ENCODE data around the gene SPIRE2.
"Not testable (repeated sequence)": the region's sequence is repeated elsewhere in the genome, so short reads cannot be mapped to it uniquely, and the experiment has no call there.

Gene SPIRE2

GRCh38 chr16:89808475-89808874 is 19.8 kb upstream of the SPIRE2 start:
- in situ Hi-C loops (cut with MboI; ENCODE audit: low sequenced_read_pairs), result no loop called here

DNA sequence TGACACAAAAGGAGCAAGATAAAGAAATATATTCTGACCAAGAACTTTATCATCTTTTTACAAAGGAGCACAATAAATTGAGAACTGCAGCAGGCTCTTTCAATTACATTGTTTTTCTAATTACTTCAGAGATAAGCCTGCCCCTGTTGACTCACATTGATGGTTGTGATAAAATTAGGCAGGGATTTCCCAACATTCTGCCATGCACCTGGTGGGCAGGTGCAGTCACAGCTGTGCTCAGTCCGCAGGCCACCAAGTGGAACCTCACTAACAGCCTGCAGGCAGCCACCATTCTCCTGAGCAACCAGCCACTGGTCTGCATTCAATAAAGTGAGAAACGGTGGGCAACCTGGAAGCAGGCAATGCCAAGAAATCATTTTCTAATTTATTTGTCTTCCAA is 17.0 kb upstream of the SPIRE2 start:
- in situ Hi-C loops (cut with MboI; ENCODE audit: low sequenced_read_pairs), result no loop called here

GRCh38 chr16:89815639-89816348 is 12.5 kb upstream of the SPIRE2 start:
- in situ Hi-C loops (cut with MboI; ENCODE audit: low sequenced_read_pairs), result no loop called here

DNA sequence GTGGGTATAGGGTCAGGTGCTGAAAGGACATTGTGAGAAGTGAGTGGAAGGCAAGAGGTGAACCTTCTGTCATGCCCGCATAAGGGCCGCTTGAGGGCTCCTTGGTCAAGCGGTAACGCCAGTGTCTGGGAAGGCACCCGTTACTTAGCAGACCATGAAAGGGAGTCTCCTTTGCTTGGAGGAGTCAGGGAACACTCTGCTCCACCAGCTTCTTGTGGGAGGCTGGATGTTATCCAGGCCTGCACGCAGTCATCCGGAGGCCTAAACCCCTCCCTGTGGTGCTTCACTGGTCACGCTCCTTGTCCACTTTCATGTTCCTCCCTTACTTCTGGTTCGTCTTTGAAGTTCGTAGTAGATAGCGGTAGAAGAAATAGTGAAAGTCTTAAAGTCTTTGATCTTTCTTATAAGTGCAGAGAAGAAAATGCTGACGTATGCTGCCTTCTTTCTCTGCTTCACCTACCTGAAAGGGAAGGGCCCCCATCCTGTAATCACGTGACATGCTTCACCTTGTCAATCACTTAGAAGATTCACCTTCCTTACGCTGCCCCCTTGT is 9.3 kb upstream of the SPIRE2 start:
- in situ Hi-C loops (cut with MboI; ENCODE audit: low sequenced_read_pairs), result not testable (repeated sequence)

DNA sequence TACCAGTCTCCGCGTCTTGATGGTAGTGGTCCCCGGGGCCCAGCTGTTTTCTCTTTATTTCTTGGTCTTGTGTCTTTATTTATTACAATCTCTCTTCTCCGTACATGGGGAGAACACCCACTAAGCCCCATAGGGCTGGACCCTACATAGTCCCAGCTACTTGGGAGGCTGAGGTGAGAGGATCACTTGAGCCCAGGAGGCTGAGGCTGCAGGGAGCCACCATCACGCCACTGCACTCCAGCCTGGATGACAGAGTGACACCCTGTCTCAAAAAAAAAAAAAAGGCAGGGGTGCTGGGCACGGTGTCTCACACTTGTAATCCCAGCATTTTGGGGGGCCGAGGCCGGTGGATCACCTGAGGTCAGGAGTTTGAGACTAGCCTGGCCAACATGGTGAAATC is 8.8 kb upstream of the SPIRE2 start:
- in situ Hi-C loops (cut with MboI; ENCODE audit: low sequenced_read_pairs), result not testable (repeated sequence)

DNA sequence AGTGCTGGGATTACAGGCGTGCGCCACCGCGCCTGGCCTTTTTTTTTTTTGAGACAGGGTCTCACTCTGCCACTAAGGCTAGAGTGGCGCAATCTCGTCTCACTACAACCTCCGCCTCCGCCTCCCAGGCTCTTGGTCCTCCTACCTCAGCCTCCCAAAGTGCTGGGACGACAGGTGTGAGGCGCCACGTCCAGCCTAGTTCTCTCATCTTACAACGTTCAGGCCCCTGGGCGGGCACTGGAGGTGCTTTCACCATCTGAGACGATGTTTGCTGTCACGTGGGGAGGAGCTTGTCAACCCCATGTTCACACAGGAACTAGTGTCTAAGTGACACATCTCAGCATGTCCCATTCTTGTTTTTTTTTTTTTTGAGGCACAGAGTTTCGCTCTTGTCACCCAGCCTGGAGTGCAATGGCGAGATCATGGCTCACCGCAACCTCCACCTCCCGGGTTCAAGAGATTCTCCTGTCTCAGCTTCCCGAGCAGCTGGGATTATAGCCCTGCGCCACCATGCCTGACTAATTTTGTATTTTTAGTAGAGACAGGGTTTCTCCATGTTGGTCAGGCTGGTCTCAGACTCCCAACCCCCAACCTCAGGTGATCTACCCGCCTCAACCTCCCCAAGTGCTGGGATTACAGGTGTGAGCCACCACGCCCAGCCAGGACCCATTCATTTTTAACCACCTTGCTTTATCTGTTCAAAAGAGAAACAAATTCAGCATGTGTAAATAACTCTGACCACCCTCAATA is 6.7 kb upstream of the SPIRE2 start:
- in situ Hi-C loops (cut with MboI; ENCODE audit: low sequenced_read_pairs), result no loop called here

- in situ Hi-C loops (cut with MboI; ENCODE audit: low sequenced_read_pairs), result no loop called here
Measured at GRCh38 chr16:89822188-89823086, 5.8 kb upstream of the SPIRE2 start.

- in situ Hi-C loops (cut with MboI; ENCODE audit: low sequenced_read_pairs), result no loop called here
Measured at GRCh38 chr16:89823087-89823823, 5.0 kb upstream of the SPIRE2 start.

DNA sequence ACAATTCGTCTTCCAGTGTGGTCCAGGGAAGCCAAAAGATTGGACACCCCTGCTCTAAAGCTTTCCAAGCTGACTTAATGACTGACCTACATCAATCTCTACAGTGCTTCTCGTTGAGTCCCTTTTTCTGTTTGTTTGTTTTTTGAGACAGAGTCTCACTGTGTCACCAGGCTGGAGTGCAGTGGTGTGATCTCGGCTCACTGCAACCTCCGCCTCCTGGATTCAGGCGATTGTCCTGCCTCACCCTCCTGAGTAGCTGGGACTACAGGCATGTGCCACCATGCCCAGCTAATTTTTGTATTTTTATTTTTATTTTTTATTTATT is 4.5 kb upstream of the SPIRE2 start:
- in situ Hi-C loops (cut with MboI; ENCODE audit: low sequenced_read_pairs), result not testable (repeated sequence)

- in situ Hi-C loops (cut with MboI; ENCODE audit: low sequenced_read_pairs), result no loop called here
Measured at GRCh38 chr16:89826531-89827382, 1.5 kb upstream of the SPIRE2 start.

DNA sequence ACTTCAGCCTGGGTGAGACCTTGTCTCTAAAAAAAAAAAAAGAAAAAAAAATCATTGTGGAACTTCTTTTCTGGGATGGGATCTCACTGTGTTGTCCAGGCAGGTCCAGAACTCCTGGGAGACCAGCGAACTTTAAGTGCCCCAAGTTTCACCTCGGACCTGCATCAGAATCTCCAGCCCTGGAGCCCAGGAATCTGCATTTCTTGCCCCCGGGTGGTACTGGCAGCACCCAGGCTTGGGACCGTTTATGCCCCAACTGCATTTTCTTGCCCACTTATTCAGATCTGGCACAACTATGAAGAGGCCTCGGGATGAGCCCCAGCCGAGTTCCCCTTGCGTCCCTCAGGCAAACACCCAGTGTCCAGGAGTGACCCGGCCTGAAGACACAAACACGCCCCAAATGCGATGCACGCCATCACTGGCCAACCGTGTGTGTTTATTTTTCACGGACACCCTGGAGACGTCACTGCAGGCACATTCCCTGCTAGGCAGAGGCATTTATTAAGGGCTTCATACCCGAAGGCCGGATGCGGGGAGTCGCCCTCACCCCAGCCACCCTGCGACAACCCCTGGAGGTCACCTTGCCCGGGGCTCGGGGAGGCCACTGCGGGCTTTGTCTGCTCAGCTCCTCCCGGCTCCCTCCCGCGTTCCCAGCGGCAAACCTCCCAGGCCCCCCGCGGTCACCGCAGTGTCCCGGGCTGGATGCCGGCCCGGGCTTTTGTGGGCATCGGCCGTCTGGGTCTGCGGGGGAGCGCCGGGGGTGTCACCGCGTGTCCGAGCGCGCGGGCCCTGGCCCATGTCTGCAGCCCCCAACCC is 684 bp upstream of the SPIRE2 start:
- in situ Hi-C loops (cut with MboI; ENCODE audit: low sequenced_read_pairs), result no loop called here

GRCh38 chr16:89828870-89829629 is 775 bp downstream of the SPIRE2 start:
- in situ Hi-C loops (cut with MboI; ENCODE audit: low sequenced_read_pairs), result no loop called here

- in situ Hi-C loops (cut with MboI; ENCODE audit: low sequenced_read_pairs), result no loop called here
Measured at GRCh38 chr16:89829630-89830437, 1.6 kb downstream of the SPIRE2 start.

GRCh38 chr16:89831810-89832328 is 3.6 kb downstream of the SPIRE2 start:
- in situ Hi-C loops (cut with MboI; ENCODE audit: low sequenced_read_pairs), result no loop called here

DNA sequence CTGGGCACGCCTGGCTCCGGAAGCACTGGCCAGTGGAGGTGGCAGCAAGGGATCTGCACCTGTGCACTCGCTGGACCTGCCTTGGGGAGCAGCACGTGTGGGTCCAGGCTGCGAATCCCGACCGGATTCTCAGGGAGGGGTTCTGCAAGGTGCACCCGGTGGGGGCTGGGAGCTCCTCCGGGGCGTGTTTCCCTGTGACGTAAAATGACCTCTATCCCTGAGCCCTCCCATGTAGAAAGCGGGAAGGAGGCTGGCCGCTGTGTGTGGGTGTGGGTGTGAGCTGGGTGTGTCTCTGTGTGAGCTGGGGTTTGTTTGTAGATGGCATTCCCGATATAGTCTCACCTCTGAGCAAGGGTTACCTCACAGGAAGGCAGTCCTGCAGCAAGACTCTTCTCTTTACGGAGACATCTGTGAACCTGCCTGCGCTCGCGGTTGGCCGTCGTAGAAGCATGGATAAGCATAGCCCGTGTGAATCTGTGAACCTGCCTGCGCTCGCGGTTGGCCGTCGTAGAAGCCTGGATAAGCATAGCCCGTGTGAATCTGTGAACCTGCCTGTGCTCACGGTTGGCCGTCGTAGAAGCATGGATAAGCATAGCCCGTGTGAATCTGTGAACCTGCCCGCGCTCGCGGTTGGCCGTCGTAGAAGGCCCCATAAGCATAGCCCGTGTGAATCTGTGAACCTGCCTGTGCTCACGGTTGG is 5.5 kb downstream of the SPIRE2 start:
- in situ Hi-C loops (cut with MboI; ENCODE audit: low sequenced_read_pairs), result not testable (repeated sequence)

- in situ Hi-C loops (cut with MboI; ENCODE audit: low sequenced_read_pairs), result not testable (repeated sequence)
Measured at GRCh38 chr16:89834813-89835363, 6.6 kb downstream of the SPIRE2 start.
